ENCODE data around the gene SLC29A4.
"Not testable (repeated sequence)": the region's sequence is repeated elsewhere in the genome, so short reads cannot be mapped to it uniquely, and the experiment has no call there.

GRCh38 chr7:5254371-5254770, 28.4 kb upstream of the SLC29A4 start:
- TF ChIP-seq CTCF (IDR thresholded peaks at IDR 0.05 in 4 of 5, conservative IDR thresholded peaks at IDR 0.05 in 1 of 5); POLR2A (IDR thresholded peaks at IDR 0.05): not testable (repeated sequence)

All from gastrocnemius medialis (tissue), 4 donors.